Astrocyte (in vitro differentiated cells and primary cell): Measurements from ENCODE around the gene PITX1. TPM values are rescaled to one million over a fixed set of nuclear protein-coding genes. Genes with fewer than 3 reads are reported as not detected.
A peak's percentile ranks its signal among the peaks of the same experiment; 100 is the strongest.

Experiments used
- DNase-seq: peaks from one replicate; pipeline ENCODE4 v3.0.0-alpha.2; 2010; ENCODE audit warnings: low read depth
- FAIRE-seq: peaks from 2 replicates; lab custom pipeline; 2011; peaks lifted over from hg19 to GRCh38; lab: Jason Lieb, UNC
- H2AFZ ChIP-seq: 2 replicates; pipeline ENCODE4 v1.6.0; 2012; ENCODE audit warnings: low read depth, low read length, inconsistent platforms
- H3K27ac ChIP-seq: 2 replicates; pipeline ENCODE4 v1.5.1; 2011; ENCODE audit warnings: low read depth, low read length, inconsistent platforms
- H3K27me3 ChIP-seq: 2 replicates; pipeline ENCODE4 v1.6.0; 2011; ENCODE audit warnings: low read length, inconsistent platforms; ENCODE audit not compliant: insufficient read depth
- H3K36me3 ChIP-seq: 2 replicates; pipeline ENCODE4 v1.5.1; 2011; ENCODE audit warnings: low read length, inconsistent platforms; ENCODE audit not compliant: insufficient read depth
- H3K4me1 ChIP-seq: 2 replicates; pipeline ENCODE4 v1.5.1; 2011; ENCODE audit warnings: low read length, inconsistent platforms; ENCODE audit not compliant: insufficient read depth
- H3K4me2 ChIP-seq: 2 replicates; pipeline ENCODE4 v1.6.0; 2012; ENCODE audit warnings: low read length, inconsistent platforms
- H3K4me3 ChIP-seq: 2 replicates; pipeline ENCODE4 v1.5.1; 2011; ENCODE audit warnings: low read depth, mild to moderate bottlenecking, low read length, inconsistent platforms; ENCODE audit not compliant: insufficient read depth
- H3K79me2 ChIP-seq: 2 replicates; pipeline ENCODE4 v1.6.0; 2012; ENCODE audit warnings: mild to moderate bottlenecking, low read length, inconsistent platforms; ENCODE audit not compliant: insufficient read depth
- H3K9ac ChIP-seq: 2 replicates; pipeline ENCODE4 v1.6.0; 2012; ENCODE audit warnings: mild to moderate bottlenecking, low read length, inconsistent platforms
- H3K9me3 ChIP-seq: 2 replicates; pipeline ENCODE4 v1.5.1; 2012; ENCODE audit warnings: low read depth, mild to moderate bottlenecking, low read length, inconsistent platforms; ENCODE audit not compliant: insufficient read depth
- H4K20me1 ChIP-seq: 2 replicates; pipeline ENCODE4 v1.6.0; 2012; ENCODE audit warnings: low read length, inconsistent platforms; ENCODE audit not compliant: insufficient read depth
- H3K27ac Mint-ChIP-seq: one replicate; pipeline ENCODE4 v1.8.0; 2021; ENCODE audit warnings: mild to moderate bottlenecking, mixed read lengths; ENCODE audit not compliant: unreplicated experiment
- H3K27me3 Mint-ChIP-seq: one replicate; pipeline ENCODE4 v1.8.0; 2021; ENCODE audit warnings: low read depth, mixed read lengths; ENCODE audit not compliant: unreplicated experiment
- H3K36me3 Mint-ChIP-seq: one replicate; pipeline ENCODE4 v1.8.0; 2021; ENCODE audit warnings: low read depth, mixed read lengths; ENCODE audit not compliant: unreplicated experiment
- H3K4me1 Mint-ChIP-seq: one replicate; pipeline ENCODE4 v1.8.0; 2021; ENCODE audit warnings: low read depth, mixed read lengths; ENCODE audit not compliant: unreplicated experiment
- H3K4me3 Mint-ChIP-seq: one replicate; pipeline ENCODE4 v1.8.0; 2021; ENCODE audit warnings: mild to moderate bottlenecking, moderate library complexity, mixed read lengths; ENCODE audit not compliant: unreplicated experiment
- H3K9me3 Mint-ChIP-seq: one replicate; pipeline ENCODE4 v1.8.0; 2021; ENCODE audit warnings: mild to moderate bottlenecking, mixed read lengths; ENCODE audit not compliant: unreplicated experiment
- CTCF ChIP-seq: IDR thresholded peaks from 2 replicates; pipeline ENCODE4 v1.5.1; 2011; ENCODE audit warnings: low read depth, mild to moderate bottlenecking, inconsistent platforms, low read length, moderate library complexity; ENCODE audit not compliant: insufficient read depth
- EZH2 ChIP-seq: IDR thresholded peaks from 2 replicates; pipeline ENCODE4 v1.6.1; 2012; ENCODE audit warnings: mild to moderate bottlenecking, low read length, inconsistent platforms; ENCODE audit not compliant: insufficient read depth
- total RNA-seq: library from RNA; stranded (reverse); gene quantifications from 2 replicates; pipeline ENCODE4 v1.2.1, GENCODE V29; 2021

Gene PITX1
- total RNA-seq, 1 donor from 2014 or later = 0.52 TPM

GRCh38 chr5:135027697-135028615, 6.1 kb downstream of the PITX1 start:
- peaks cover 29% of the 10 kb centered on the region for H4K20me1 ChIP-seq
- Mint-ChIP-seq H3K27ac (no peak overlapping the region), H3K36me3 (peaks cover 5% of the 10 kb centered on the region), H3K4me1 (peaks cover 5% of the 10 kb centered on the region), H3K4me3 (no peak overlapping the region), H3K27me3 (peaks cover 78% of the 10 kb centered on the region), H3K9me3 (peaks cover 19% of the 10 kb centered on the region)
- H3K4me2 ChIP-seq = no peak overlapping the region
- H3K36me3 ChIP-seq = no peaks in the 10 kb centered on the region
- peaks cover 74% of the 10 kb centered on the region for H3K27me3 ChIP-seq
- H2AFZ ChIP-seq = no peak overlapping the region
- FAIRE-seq (no peak), DNase-seq (no peak)
- no peak overlapping the region for H3K4me3 ChIP-seq
- no peak overlapping the region for H3K9ac ChIP-seq
- H3K9me3 ChIP-seq = peaks cover 3% of the 10 kb centered on the region
- H3K79me2 ChIP-seq = no peaks in the 10 kb centered on the region
- no peak overlapping the region for H3K27ac ChIP-seq
- TF ChIP-seq CTCF (no peak), EZH2 (peak; percentile 98)
- no peaks in the 10 kb centered on the region for H3K4me1 ChIP-seq

- Histone ChIP-seq H3K36me3 (no peaks in the 10 kb centered on the region), H3K4me2 (no peak overlapping the region), H3K79me2 (no peaks in the 10 kb centered on the region), H4K20me1 (peaks cover 29% of the 10 kb centered on the region), H3K9ac (no peak overlapping the region), H3K27ac (no peak overlapping the region), H3K9me3 (peaks cover 3% of the 10 kb centered on the region), H3K4me3 (no peak overlapping the region), H3K4me1 (no peaks in the 10 kb centered on the region), H2AFZ (no peak overlapping the region), H3K27me3 (peaks cover 71% of the 10 kb centered on the region)
- H3K27me3 Mint-ChIP-seq = peaks cover 80% of the 10 kb centered on the region
- H3K4me1 Mint-ChIP-seq = peaks cover 3% of the 10 kb centered on the region
- no peak overlapping the region for H3K27ac Mint-ChIP-seq
- H3K36me3 Mint-ChIP-seq = peaks cover 5% of the 10 kb centered on the region
- DNase-seq = no peak
- TF ChIP-seq CTCF = no peak
- no peak for TF ChIP-seq EZH2
- no peak overlapping the region for H3K4me3 Mint-ChIP-seq
- H3K9me3 Mint-ChIP-seq = peaks cover 16% of the 10 kb centered on the region
- no peak for FAIRE-seq
These were observed 6.7 kb downstream of the PITX1 start for GRCh38 chr5:135027266-135027696.
